GM12892 (cell line): ENCODE results near the gene DNAJB1.

ENCODE experiments used
- POLR2A ChIP-seq: IDR thresholded peaks from 2 replicates; pipeline ENCODE4 v1.6.1; 2011; ENCODE audit warnings: low read depth, low read length, control low read depth
- POLR2AphosphoS5 ChIP-seq: IDR thresholded peaks from 2 replicates; pipeline ENCODE4 v1.6.1; 2011; ENCODE audit warnings: low read depth, low read length, control low read depth

DNA sequence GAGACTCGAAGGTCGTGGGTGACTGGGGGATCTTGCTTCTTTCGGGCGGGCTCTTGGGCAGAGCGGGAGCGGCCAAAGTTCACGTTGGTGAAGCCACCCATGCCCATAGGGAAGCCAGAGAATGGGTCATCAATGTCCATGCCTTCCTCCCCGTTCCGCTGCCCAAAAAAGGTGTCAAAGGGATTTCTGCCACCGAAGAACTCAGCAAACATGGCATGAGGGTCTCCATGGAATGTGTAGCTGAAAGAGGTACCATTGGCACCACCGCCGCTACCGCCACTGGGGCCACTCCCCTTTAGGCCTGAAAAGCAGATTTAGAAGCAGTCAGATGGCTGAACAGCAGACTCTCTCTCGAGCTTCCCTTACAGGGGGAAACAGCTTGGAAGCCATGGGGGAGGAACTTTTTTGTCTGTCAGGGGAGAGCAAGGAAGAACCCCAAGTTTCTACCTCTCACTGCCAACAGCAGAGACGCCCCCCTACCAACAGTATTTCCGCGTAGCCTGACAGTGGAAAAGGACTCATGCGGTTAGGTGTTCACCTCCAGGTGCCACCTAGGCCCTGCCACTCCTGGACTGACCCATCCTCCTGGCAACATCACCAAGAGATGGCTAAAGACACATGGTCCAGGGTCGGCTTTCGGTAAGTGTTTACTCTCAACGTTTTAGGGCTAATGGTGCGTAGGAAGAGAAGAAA, 1.3 kb downstream of the DNAJB1 start:
- TF ChIP-seq POLR2A (no peak), POLR2AphosphoS5 (no peak)
